Lower leg skin (tissue), 3 donors: Measurements from ENCODE around the gene PSMD2.

Experiments
- POLR2A ChIP-seq, 2 donors: fragments of 450-650 bp; IDR thresholded peaks; one replicate each; pipeline ENCODE4 v1.6.1; 2016 to 2017; ENCODE audit warnings: antibody characterized with exemption in 2 of 2, mild to moderate bottlenecking in 1 of 2, moderate library complexity in 1 of 2
- TF ChIP-seq, protein P1 (sequence below), 3 donors: fragments of 450-650 bp; IDR thresholded peaks; one replicate each; pipeline ENCODE4 v1.5.1; 2016; ENCODE audit warnings: antibody characterized with exemption in 3 of 3, mild to moderate bottlenecking in 3 of 3, moderate library complexity in 2 of 3

DNA sequence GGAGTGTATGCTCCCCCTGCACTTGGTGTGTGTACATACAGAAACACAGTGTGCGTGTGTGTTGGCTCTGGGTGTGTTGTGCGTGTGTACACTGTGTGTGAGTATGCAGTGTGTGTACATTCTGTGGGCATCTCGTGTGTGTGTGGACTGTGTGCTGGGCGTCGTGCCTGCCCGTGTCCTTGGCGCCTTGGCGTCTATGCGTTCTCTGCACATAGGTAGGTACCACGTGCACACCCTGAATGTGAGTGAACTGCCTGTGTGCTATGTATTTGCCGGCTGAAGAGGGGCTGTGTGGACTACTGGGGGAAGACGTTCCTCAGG, 23.7 kb upstream of the PSMD2 start:
- TF ChIP-seq, protein P1, sequence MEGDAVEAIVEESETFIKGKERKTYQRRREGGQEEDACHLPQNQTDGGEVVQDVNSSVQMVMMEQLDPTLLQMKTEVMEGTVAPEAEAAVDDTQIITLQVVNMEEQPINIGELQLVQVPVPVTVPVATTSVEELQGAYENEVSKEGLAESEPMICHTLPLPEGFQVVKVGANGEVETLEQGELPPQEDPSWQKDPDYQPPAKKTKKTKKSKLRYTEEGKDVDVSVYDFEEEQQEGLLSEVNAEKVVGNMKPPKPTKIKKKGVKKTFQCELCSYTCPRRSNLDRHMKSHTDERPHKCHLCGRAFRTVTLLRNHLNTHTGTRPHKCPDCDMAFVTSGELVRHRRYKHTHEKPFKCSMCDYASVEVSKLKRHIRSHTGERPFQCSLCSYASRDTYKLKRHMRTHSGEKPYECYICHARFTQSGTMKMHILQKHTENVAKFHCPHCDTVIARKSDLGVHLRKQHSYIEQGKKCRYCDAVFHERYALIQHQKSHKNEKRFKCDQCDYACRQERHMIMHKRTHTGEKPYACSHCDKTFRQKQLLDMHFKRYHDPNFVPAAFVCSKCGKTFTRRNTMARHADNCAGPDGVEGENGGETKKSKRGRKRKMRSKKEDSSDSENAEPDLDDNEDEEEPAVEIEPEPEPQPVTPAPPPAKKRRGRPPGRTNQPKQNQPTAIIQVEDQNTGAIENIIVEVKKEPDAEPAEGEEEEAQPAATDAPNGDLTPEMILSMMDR (IDR thresholded peaks at IDR 0.05): no peak
- no peak for TF ChIP-seq POLR2A (IDR thresholded peaks at IDR 0.05)
